IMR-90 (cell line): Measurements from ENCODE around the gene DRC7. TPM values are rescaled to one million over a fixed set of nuclear protein-coding genes. Genes with fewer than 3 reads are reported as not detected.

Experiments used
- ATAC-seq: fragments of 200-7000 bp; cut with Tn5 transposase; 2 replicates; pipeline ENCODE4 v1.9.1; 2020; ENCODE audit warnings: low read depth, mild to moderate bottlenecking, moderate library complexity
- BruUV-seq: library from RNA; stranded (reverse); fragments of 400-500 nt; replicated peaks from 2 replicates; lab custom pipeline; 2021; lab: Mats Ljungman, UMichigan
- CTCF ChIA-PET: fragments of 300-600 bp; formaldehyde crosslinking; extraction: SDS; loops from one replicate; lab custom pipeline; 2021; ENCODE audit warnings: antibody characterized with exemption; lab: Yijun Ruan, JAX
- POLR2A ChIA-PET: fragments of 300-600 bp; sonication (Branson Sonifier 250); formaldehyde crosslinking; loops from one replicate; lab custom pipeline; 2022; ENCODE audit warnings: antibody characterized with exemption; ENCODE audit not compliant: unreplicated experiment; lab: Charles Lee
- DNase-seq: peaks from one replicate; pipeline ENCODE4 v3.0.0; 2013
- H2AFZ ChIP-seq: replicated peaks from 2 replicates; pipeline ENCODE3; 2013; ENCODE audit warnings: low read length, mild to moderate bottlenecking; ENCODE audit not compliant: poor library complexity
- H2AK5ac ChIP-seq: 2 replicates; pipeline ENCODE4 v1.6.1; 2013; ENCODE audit warnings: low read depth, low read length, inconsistent platforms
- H2AK9ac ChIP-seq: replicated peaks from 2 replicates; pipeline ENCODE3; 2013; ENCODE audit warnings: mild to moderate bottlenecking, low read depth, low read length, moderate library complexity; ENCODE audit not compliant: poor library complexity
- H2BK120ac ChIP-seq: 2 replicates; pipeline ENCODE4 v1.6.1; 2013; ENCODE audit warnings: low read depth, low read length, inconsistent platforms
- H2BK15ac ChIP-seq: 3 replicates; pipeline ENCODE4 v1.6.1; 2013; ENCODE audit warnings: low read depth, low read length, inconsistent platforms
- H2BK20ac ChIP-seq: 2 replicates; pipeline ENCODE4 v1.6.1; 2013; ENCODE audit warnings: low read depth, mild to moderate bottlenecking, inconsistent platforms, low read length, moderate library complexity
- H2BK5ac ChIP-seq: 2 replicates; pipeline ENCODE4 v1.6.1; 2013; ENCODE audit warnings: mild to moderate bottlenecking, low read depth, low read length, inconsistent platforms; ENCODE audit not compliant: poor library complexity, severe bottlenecking
- H3K14ac ChIP-seq: replicated peaks from 2 replicates; pipeline ENCODE4 v1.6.1; 2013; ENCODE audit warnings: low read depth, low read length, inconsistent platforms
- H3K18ac ChIP-seq: 2 replicates; pipeline ENCODE4 v1.6.1; 2013; ENCODE audit warnings: low read depth, low read length, control low read depth
- H3K23ac ChIP-seq: 2 replicates; pipeline ENCODE4 v1.6.1; 2013; ENCODE audit warnings: low read depth, low read length, inconsistent platforms
- H3K27ac ChIP-seq: 2 replicates; pipeline ENCODE4 v1.5.1; 2013; ENCODE audit warnings: mild to moderate bottlenecking, control low read depth, low read length; ENCODE audit not compliant: insufficient read depth
- H3K27me3 ChIP-seq: 2 replicates; pipeline ENCODE4 v1.6.1; 2013; ENCODE audit warnings: low read length; ENCODE audit not compliant: control insufficient read depth, insufficient read depth
- H3K36me3 ChIP-seq: 2 replicates; pipeline ENCODE4 v1.6.1; 2013; ENCODE audit warnings: low read length, mixed read lengths; ENCODE audit not compliant: control insufficient read depth, insufficient read depth
- H3K4ac ChIP-seq: 2 replicates; pipeline ENCODE4 v1.6.1; 2013; ENCODE audit warnings: low read depth, low read length, inconsistent platforms
- H3K4me1 ChIP-seq: 2 replicates; pipeline ENCODE4 v1.6.1; 2013; ENCODE audit warnings: low read length, mixed read lengths; ENCODE audit not compliant: control insufficient read depth, insufficient read depth
- H3K4me2 ChIP-seq: 2 replicates; pipeline ENCODE4 v1.6.1; 2013; ENCODE audit warnings: low read depth, mild to moderate bottlenecking, control low read depth, low read length, moderate library complexity
- H3K4me3 ChIP-seq: 2 replicates; pipeline ENCODE4 v1.5.1; 2013; ENCODE audit warnings: low read depth, mild to moderate bottlenecking, control low read depth, low read length, moderate library complexity; ENCODE audit not compliant: insufficient read depth
- H3K56ac ChIP-seq: 2 replicates; pipeline ENCODE4 v1.6.1; 2013; ENCODE audit warnings: low read length, inconsistent platforms; ENCODE audit not compliant: insufficient read depth; ENCODE audit errors: extremely low read depth
- H3K79me1 ChIP-seq, 2 experiments: 2 replicates each; pipeline ENCODE4 v1.6.1; 2013; ENCODE audit warnings: low read length in 2 of 2, inconsistent platforms in 1 of 2, low read depth in 1 of 2
- H3K9ac ChIP-seq: 2 replicates; pipeline ENCODE4 v1.6.1; 2013; ENCODE audit warnings: low read depth, low read length, control low read depth
- H3K9me1 ChIP-seq: 2 replicates; pipeline ENCODE4 v1.6.1; 2013; ENCODE audit warnings: low read length, inconsistent platforms; ENCODE audit not compliant: insufficient read depth
- H3K9me3 ChIP-seq: 2 replicates; pipeline ENCODE4 v1.6.1; 2013; ENCODE audit warnings: low read length; ENCODE audit not compliant: control insufficient read depth, insufficient read depth
- H4K20me1 ChIP-seq: 2 replicates; pipeline ENCODE4 v1.6.1; 2013; ENCODE audit warnings: low read length, inconsistent platforms; ENCODE audit not compliant: insufficient read depth
- H4K5ac ChIP-seq: 2 replicates; pipeline ENCODE4 v1.6.1; 2013; ENCODE audit warnings: mild to moderate bottlenecking, low read depth, low read length, control low read depth
- H4K8ac ChIP-seq, 2 experiments: 2 replicates each; pipeline ENCODE4 v1.6.1; 2013; ENCODE audit warnings: low read depth in 2 of 2, low read length in 2 of 2, control low read depth in 1 of 2, inconsistent platforms in 1 of 2
- H4K91ac ChIP-seq: 2 replicates; pipeline ENCODE4 v1.6.1; 2013; ENCODE audit warnings: low read depth, low read length, inconsistent platforms; ENCODE audit not compliant: insufficient read depth
- BHLHE40 ChIP-seq: fragments of 150-350 bp; IDR thresholded peaks from 2 replicates; pipeline ENCODE4 v1.6.1; 2016; ENCODE audit warnings: mild to moderate bottlenecking, low read depth, low read length
- CEBPB ChIP-seq: IDR thresholded peaks from 2 replicates; pipeline ENCODE4 v1.6.1; 2012; ENCODE audit warnings: low read depth, low read length, improper control_type of control experiment
- CHD1 ChIP-seq: IDR thresholded peaks from 2 replicates; pipeline ENCODE4 v1.6.1; 2012; ENCODE audit warnings: low read depth, low read length, improper control_type of control experiment
- FOS ChIP-seq: fragments of 150-350 bp; IDR thresholded peaks from 2 replicates; pipeline ENCODE4 v1.6.1; 2016; ENCODE audit warnings: low read depth, low read length
- MAZ ChIP-seq: IDR thresholded peaks from 2 replicates; pipeline ENCODE4 v1.6.1; 2012; ENCODE audit warnings: low read depth, mild to moderate bottlenecking, low read length, improper control_type of control experiment, moderate library complexity, borderline replicate concordance
- MXI1 ChIP-seq: IDR thresholded peaks from 2 replicates; pipeline ENCODE4 v1.6.1; 2012; ENCODE audit warnings: low read depth, mild to moderate bottlenecking, low read length, moderate library complexity, borderline replicate concordance
- NFE2L2 ChIP-seq: fragments of 150-350 bp; IDR thresholded peaks from 2 replicates; pipeline ENCODE4 v1.6.1; 2016; ENCODE audit warnings: low read depth, mild to moderate bottlenecking, low read length
- POLR2A ChIP-seq: IDR thresholded peaks from 2 replicates; pipeline ENCODE4 v1.6.1; 2012; ENCODE audit warnings: mild to moderate bottlenecking, low read depth, low read length
- RAD21 ChIP-seq: IDR thresholded peaks from 2 replicates; pipeline ENCODE4 v1.6.1; 2012; ENCODE audit warnings: low read length, improper control_type of control experiment
- RCOR1 ChIP-seq: IDR thresholded peaks from 2 replicates; pipeline ENCODE4 v1.6.1; 2012; ENCODE audit warnings: mild to moderate bottlenecking, low read length, improper control_type of control experiment; ENCODE audit not compliant: insufficient replicate concordance
- RFX5 ChIP-seq: IDR thresholded peaks from 2 replicates; pipeline ENCODE4 v1.8.0; 2012; ENCODE audit warnings: low read depth, mild to moderate bottlenecking, low read length, moderate library complexity
- SMC3 ChIP-seq: fragments of 150-350 bp; IDR thresholded peaks from 2 replicates; pipeline ENCODE4 v1.6.1; 2016; ENCODE audit warnings: low read depth, mild to moderate bottlenecking, antibody characterized with exemption, low read length, moderate library complexity
- WGBS, 2 experiments: methylation state at CpG; one replicate each; pipeline versions ENCODE4 v1.1.5 to v1.1.7; 2013; ENCODE audit warnings: missing lambda C conversion rate in 2 of 2; ENCODE audit not compliant: insufficient read length in 1 of 2; ENCODE audit errors: extremely low coverage in 2 of 2; 5-methylcytosine and 5-hydroxymethylcytosine counted together
- dilution Hi-C: fragments of 300-500 bp; cut with HindIII; formaldehyde crosslinking; loops from one replicate; pipeline ENCODE4 v1.14.3; 2018; ENCODE audit warnings: low sequenced_read_pairs; ENCODE audit not compliant: unreplicated experiment
- in situ Hi-C: fragments of 300-500 bp; cut with MboI; formaldehyde crosslinking; loops from 3 replicates; pipeline ENCODE4 v1.14.3; 2019; ENCODE audit warnings: low sequenced_read_pairs, inconsistent platforms, mixed read lengths
- intact Hi-C: fragments of 100-400 bp; cut with micrococcal nuclease; formaldehyde crosslinking; loops from 2 replicates; pipeline ENCODE4 v1.10.0; 2022
- polyA plus RNA-seq, 3 experiments: library from polyadenylated mRNA; depleted of rRNA; stranded (reverse); fragments of >200 nt; gene quantifications; 2 replicates each; pipeline ENCODE4 v1.2.3, GENCODE V29; 2012; ENCODE audit warnings: low replicate concordance in 1 of 3
- total RNA-seq: library from RNA; depleted of rRNA; stranded (reverse); fragments of >200 nt; gene quantifications from 2 replicates; pipeline ENCODE4 v1.2.3, GENCODE V29; 2012
- TF ChIP-seq, protein P1 (sequence below): fragments of 150-350 bp; IDR thresholded peaks from 2 replicates; pipeline ENCODE4 v1.6.1; 2016; ENCODE audit warnings: low read depth, mild to moderate bottlenecking, low read length, moderate library complexity, borderline replicate concordance
- TF ChIP-seq, protein P2 (sequence below): conservative IDR thresholded peaks from 2 replicates; pipeline ENCODE4 v1.5.1; 2012; ENCODE audit warnings: mild to moderate bottlenecking, low read depth, low read length, improper control_type of control experiment
- TF ChIP-seq, protein P3 (sequence below): fragments of 150-350 bp; IDR thresholded peaks from 2 replicates; pipeline ENCODE4 v1.6.1; 2017; ENCODE audit warnings: mild to moderate bottlenecking, antibody characterized with exemption, low read length, low read depth

DRC7 gene
- total and polyA plus RNA-seq, 2 of the 4 experiments (the other 2 are of a cell fraction): not detected

DNA sequence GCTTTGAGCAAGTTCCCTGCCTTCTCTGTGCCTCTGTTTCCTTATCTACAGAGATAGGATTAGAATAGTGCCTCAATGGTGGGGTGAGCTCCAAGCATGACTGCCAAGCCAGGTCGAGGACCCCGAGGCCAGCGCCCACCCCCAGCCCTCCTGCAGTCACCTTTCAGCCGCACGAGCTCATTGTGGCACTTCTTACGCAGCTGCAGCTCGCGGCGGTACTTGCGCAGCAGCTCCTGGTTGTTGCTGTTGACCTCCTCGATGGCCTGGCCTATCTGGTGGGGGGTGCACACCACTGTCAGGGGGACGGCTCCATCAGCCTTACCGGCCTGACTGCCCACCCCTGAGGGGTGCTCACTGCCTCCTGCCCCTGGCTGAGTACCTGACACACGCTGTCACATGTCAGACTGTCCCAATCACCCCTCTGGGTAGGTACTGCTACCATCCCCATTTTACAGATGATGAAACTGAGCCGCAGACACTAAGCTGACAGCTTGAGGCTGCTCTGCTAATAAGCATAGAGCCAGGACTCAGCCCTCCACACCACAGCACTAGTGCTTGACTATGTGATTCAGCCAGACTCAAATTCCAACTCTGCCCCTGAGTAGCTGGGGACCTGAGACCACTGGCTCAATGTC is 72.2 kb downstream of the DRC7 start:
- no peak overlapping the region for H3K4me3 ChIP-seq
- no peak overlapping the region for H4K5ac ChIP-seq
- 100% methylated on average over 2 of the region's 15 CpGs; no CpG with 5 or more reads in 1 of the 2 experiments for WGBS, 2 experiments
- H4K8ac ChIP-seq: no peak overlapping the region
- H3K9me1 ChIP-seq: peaks cover 4% of the 10 kb centered on the region
- H2BK15ac ChIP-seq: no peak overlapping the region
- no peaks in the 10 kb centered on the region for H3K27me3 ChIP-seq
- H2AFZ ChIP-seq: peak overlapping the region; percentile 21
- no peak overlapping the region for H3K4me2 ChIP-seq
- H2BK20ac ChIP-seq: no peak overlapping the region
- peaks cover 7% of the 10 kb centered on the region for H3K4me1 ChIP-seq
- H3K9me3 ChIP-seq: no peaks in the 10 kb centered on the region
- DNase-seq: no peak
- no peak overlapping the region for H2AK5ac ChIP-seq
- TF ChIP-seq SMC3 (no peak), POLR2A (no peak), BHLHE40 (no peak), FOS (no peak), RCOR1 (no peak), RAD21 (no peak), NFE2L2 (no peak), CHD1 (no peak), MAZ (no peak), CEBPB (no peak), RFX5 (no peak), MXI1 (no peak)
- TF ChIP-seq, protein P1, sequence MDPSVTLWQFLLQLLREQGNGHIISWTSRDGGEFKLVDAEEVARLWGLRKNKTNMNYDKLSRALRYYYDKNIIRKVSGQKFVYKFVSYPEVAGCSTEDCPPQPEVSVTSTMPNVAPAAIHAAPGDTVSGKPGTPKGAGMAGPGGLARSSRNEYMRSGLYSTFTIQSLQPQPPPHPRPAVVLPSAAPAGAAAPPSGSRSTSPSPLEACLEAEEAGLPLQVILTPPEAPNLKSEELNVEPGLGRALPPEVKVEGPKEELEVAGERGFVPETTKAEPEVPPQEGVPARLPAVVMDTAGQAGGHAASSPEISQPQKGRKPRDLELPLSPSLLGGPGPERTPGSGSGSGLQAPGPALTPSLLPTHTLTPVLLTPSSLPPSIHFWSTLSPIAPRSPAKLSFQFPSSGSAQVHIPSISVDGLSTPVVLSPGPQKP: no peak
- TF ChIP-seq, protein P2, sequence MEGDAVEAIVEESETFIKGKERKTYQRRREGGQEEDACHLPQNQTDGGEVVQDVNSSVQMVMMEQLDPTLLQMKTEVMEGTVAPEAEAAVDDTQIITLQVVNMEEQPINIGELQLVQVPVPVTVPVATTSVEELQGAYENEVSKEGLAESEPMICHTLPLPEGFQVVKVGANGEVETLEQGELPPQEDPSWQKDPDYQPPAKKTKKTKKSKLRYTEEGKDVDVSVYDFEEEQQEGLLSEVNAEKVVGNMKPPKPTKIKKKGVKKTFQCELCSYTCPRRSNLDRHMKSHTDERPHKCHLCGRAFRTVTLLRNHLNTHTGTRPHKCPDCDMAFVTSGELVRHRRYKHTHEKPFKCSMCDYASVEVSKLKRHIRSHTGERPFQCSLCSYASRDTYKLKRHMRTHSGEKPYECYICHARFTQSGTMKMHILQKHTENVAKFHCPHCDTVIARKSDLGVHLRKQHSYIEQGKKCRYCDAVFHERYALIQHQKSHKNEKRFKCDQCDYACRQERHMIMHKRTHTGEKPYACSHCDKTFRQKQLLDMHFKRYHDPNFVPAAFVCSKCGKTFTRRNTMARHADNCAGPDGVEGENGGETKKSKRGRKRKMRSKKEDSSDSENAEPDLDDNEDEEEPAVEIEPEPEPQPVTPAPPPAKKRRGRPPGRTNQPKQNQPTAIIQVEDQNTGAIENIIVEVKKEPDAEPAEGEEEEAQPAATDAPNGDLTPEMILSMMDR: no peak
- TF ChIP-seq, protein P3, sequence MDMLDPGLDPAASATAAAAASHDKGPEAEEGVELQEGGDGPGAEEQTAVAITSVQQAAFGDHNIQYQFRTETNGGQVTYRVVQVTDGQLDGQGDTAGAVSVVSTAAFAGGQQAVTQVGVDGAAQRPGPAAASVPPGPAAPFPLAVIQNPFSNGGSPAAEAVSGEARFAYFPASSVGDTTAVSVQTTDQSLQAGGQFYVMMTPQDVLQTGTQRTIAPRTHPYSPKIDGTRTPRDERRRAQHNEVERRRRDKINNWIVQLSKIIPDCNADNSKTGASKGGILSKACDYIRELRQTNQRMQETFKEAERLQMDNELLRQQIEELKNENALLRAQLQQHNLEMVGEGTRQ: no peak
- no peak overlapping the region for H3K9ac ChIP-seq
- no peak overlapping the region for H3K4ac ChIP-seq
- ChIA-PET CTCF (no interaction called here), POLR2A (no interaction called here)
- H3K79me1 ChIP-seq: peaks cover 5 to 36% of the 10 kb centered on the region in 2 experiments
- no peak overlapping the region for H4K91ac ChIP-seq
- H4K20me1 ChIP-seq: peaks cover 3% of the 10 kb centered on the region; the same call in 1 of the 2 replicates
- H3K23ac ChIP-seq: no peak overlapping the region
- H2AK9ac ChIP-seq: no peak overlapping the region
- no peak overlapping the region for H3K18ac ChIP-seq
- no peak overlapping the region for H3K14ac ChIP-seq
- H3K56ac ChIP-seq: no peak overlapping the region
- no peak overlapping the region for H2BK120ac ChIP-seq
- intact Hi-C loops: no loop called here
- no TSS peak for BruUV-seq
- ATAC-seq: no peak
- dilution Hi-C loops: no loop called here
- peaks cover 61% of the 10 kb centered on the region for H3K36me3 ChIP-seq
- in situ Hi-C loops: no loop called here
- H2BK5ac ChIP-seq: no peak overlapping the region
- H3K27ac ChIP-seq: no peak overlapping the region
